Right atrium auricular region (tissue), 2 donors: ENCODE measurements around the gene NBR1. TPM values are rescaled to one million over a fixed set of nuclear protein-coding genes. Genes with fewer than 3 reads are reported as not detected.
A peak's percentile ranks its signal among the peaks of the same experiment; 100 is the strongest.
"Not testable (repeated sequence)": the region's sequence is repeated elsewhere in the genome, so short reads cannot be mapped to it uniquely, and the experiment has no call there.

Experiments
- DNase-seq: peaks from one replicate; pipeline ENCODE4 v3.0.0-alpha.2; 2019; ENCODE audit warnings: low spot score
- H3K27ac ChIP-seq, 2 donors: fragments of 200-600 bp; sonication (generic); 1 replicate in 1 of 2; 2 replicates in 1 of 2; pipeline ENCODE4 v1.5.1; 2016 to 2019
- H3K27me3 ChIP-seq, 2 donors: fragments of 200-600 bp; sonication (generic); one replicate each; pipeline versions ENCODE4 v1.5.1 to v1.6.0; 2017 to 2019
- H3K36me3 ChIP-seq: fragments of 200-600 bp; sonication (generic); one replicate; pipeline ENCODE4 v1.5.1; 2016
- H3K4me1 ChIP-seq, 2 donors: fragments of 200-600 bp; sonication (generic); one replicate each; pipeline versions ENCODE4 v1.5.1 to v1.6.0; 2017 to 2019
- H3K4me3 ChIP-seq, 2 donors: fragments of 200-600 bp; sonication (generic); 1 replicate in 1 of 2; 2 replicates in 1 of 2; pipeline ENCODE4 v1.5.1; 2017 to 2019; ENCODE audit warnings: mild to moderate bottlenecking in 1 of 2, moderate library complexity in 1 of 2
- H3K9me3 ChIP-seq, 2 donors: fragments of 200-600 bp; sonication (generic); one replicate each; pipeline ENCODE4 v1.5.1; 2019
- total RNA-seq, 2 donors: library from RNA; depleted of rRNA; stranded (reverse); fragments of >200 nt; gene quantifications; one replicate each; pipeline ENCODE4 v1.1.0, GENCODE V29; 2016
- TF ChIP-seq, protein P1 (sequence below), 2 donors: fragments of 200-600 bp; sonication (generic); IDR thresholded peaks; one replicate each; pipeline ENCODE4 v1.5.1; 2019; ENCODE audit warnings: antibody characterized with exemption in 2 of 2

The NBR1 gene
- total RNA-seq, 2 donors from 2014 or later: 94.0 to 101 TPM

GRCh38 chr17:43175213-43176118 lies 4.5 kb downstream of the NBR1 start:
- DNase-seq: no peak
- H3K4me1 ChIP-seq: peaks cover 0 to 54% of the 10 kb centered on the region in 2 donors
- TF ChIP-seq, protein P1, sequence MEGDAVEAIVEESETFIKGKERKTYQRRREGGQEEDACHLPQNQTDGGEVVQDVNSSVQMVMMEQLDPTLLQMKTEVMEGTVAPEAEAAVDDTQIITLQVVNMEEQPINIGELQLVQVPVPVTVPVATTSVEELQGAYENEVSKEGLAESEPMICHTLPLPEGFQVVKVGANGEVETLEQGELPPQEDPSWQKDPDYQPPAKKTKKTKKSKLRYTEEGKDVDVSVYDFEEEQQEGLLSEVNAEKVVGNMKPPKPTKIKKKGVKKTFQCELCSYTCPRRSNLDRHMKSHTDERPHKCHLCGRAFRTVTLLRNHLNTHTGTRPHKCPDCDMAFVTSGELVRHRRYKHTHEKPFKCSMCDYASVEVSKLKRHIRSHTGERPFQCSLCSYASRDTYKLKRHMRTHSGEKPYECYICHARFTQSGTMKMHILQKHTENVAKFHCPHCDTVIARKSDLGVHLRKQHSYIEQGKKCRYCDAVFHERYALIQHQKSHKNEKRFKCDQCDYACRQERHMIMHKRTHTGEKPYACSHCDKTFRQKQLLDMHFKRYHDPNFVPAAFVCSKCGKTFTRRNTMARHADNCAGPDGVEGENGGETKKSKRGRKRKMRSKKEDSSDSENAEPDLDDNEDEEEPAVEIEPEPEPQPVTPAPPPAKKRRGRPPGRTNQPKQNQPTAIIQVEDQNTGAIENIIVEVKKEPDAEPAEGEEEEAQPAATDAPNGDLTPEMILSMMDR (IDR thresholded peaks at IDR 0.05): no peak
- H3K27ac ChIP-seq: peak overlapping the region; percentile 8 to 44
- no peak overlapping the region for H3K4me3 ChIP-seq
- no peaks in the 10 kb centered on the region for H3K27me3 ChIP-seq
- peaks cover 37% of the 10 kb centered on the region for H3K36me3 ChIP-seq
- H3K9me3 ChIP-seq: no peaks in the 10 kb centered on the region

DNA sequence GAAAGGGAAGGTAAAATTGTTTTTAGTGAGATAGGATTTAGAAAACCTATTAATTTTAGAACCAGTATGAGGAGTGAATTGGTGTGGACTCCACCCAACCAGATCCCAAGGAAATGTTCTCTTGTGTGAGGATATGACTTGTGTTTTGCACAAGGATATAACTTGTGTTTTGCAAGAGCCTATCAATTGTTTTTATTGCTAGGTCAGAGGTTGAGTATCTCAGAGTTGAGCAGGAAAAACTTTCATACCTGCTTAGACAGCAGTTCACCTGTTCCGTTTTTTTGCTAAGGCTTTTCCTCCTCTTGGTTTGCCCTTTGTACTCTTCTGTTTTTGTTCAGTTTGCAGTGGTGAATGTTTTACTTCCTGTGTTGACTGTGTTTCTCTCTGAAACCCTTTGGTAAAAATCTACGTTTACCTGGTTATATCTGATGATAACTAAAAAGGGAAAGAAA lies 5.1 kb downstream of the NBR1 start:
- DNase-seq: no peak
- H3K4me1 ChIP-seq: peaks cover 0 to 54% of the 10 kb centered on the region in 2 donors

DNA sequence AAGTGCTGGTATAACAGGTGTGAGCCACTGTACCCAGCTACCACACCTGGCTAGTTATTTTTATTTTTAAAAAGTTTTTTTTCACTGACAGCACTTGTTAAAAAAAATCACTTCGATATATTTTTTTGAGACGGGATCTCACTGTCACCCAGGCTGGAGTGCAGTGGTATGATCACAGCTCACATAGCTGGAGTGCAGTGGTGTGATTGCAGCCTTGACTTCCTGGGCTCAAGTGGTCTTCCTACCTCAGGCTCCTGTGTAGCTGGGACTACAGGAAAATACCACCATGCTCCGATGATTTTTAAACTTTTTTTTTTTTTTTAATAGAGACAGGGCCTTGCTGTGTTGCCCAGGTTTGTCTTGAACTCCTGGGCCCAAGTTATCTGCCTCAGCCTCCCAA lies 12.9 kb downstream of the NBR1 start:
- TF ChIP-seq, protein P1 (IDR thresholded peaks at IDR 0.05): no peak
- Histone ChIP-seq H3K27me3 (no peaks in the 10 kb centered on the region), H3K36me3 (peaks cover 86% of the 10 kb centered on the region), H3K4me3 (no peak overlapping the region), H3K9me3 (no peaks in the 10 kb centered on the region), H3K4me1 (no peaks in the 10 kb centered on the region), H3K27ac (no peak overlapping the region)
- DNase-seq: no peak

More for the DNA sequence above, 5.1 kb downstream of the NBR1 start:
- Histone ChIP-seq H3K9me3 (no peaks in the 10 kb centered on the region), H3K36me3 (peaks cover 43% of the 10 kb centered on the region), H3K27ac (peak overlapping the region; percentile 8 to 44), H3K4me3 (no peak overlapping the region), H3K27me3 (no peaks in the 10 kb centered on the region)
- TF ChIP-seq, protein P1 (IDR thresholded peaks at IDR 0.05): no peak

- not testable (repeated sequence) for H3K27ac ChIP-seq, H3K4me1 ChIP-seq, H3K27me3 ChIP-seq, H3K9me3 ChIP-seq, DNase-seq, H3K4me3 ChIP-seq
- H3K36me3 ChIP-seq: peaks cover 87% of the 10 kb centered on the region
Measured at GRCh38 chr17:43186656-43187055, 15.6 kb downstream of the NBR1 start.

DNA sequence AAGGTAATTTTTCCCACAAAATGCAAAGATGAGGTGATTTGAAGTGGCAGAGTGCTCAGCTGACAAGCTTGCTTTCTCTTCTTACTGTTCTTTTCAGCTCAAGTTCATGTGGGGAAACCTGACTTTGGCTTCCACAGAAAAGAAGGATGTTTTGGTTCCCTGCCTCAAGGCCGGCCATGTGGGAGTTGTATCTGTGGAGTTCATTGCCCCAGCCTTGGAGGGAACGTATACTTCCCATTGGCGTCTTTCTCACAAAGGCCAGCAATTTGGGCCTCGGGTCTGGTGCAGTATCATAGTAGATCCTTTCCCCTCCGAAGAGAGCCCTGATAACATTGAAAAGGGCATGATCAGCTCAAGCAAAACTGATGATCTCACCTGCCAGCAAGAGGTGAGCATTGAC lies 22.2 kb downstream of the NBR1 start:
- Histone ChIP-seq H3K4me3 (no peak overlapping the region), H3K36me3 (peaks cover 100% of the 10 kb centered on the region)
- no peak for DNase-seq

DNA sequence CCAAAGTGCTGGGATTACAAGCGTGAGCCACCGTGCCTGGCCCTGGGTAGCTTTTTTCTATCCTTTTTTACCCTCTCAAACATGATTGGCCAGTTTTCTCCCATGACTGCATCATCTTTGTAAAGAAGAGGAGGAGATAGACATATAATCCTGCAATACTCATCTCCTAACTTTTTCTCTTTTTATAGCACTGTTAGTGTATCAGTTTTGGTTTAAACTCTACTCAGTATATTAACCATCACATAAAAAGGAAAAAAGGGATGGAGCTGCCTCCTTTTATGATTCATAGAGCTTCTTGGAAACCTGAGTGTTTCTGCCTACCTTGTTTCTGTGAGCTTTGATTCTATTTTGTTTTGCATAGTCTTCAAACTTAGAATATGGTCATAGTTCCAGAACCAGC lies 28.6 kb downstream of the NBR1 start:
- Histone ChIP-seq H3K9me3 (no peaks in the 10 kb centered on the region), H3K4me1 (no peaks in the 10 kb centered on the region), H3K27me3 (no peaks in the 10 kb centered on the region), H3K36me3 (peaks cover 99% of the 10 kb centered on the region), H3K4me3 (no peak overlapping the region), H3K27ac (no peak overlapping the region)
- DNase-seq: no peak
- TF ChIP-seq, protein P1 (IDR thresholded peaks at IDR 0.05): no peak

More for the DNA sequence above, 22.2 kb downstream of the NBR1 start:
- TF ChIP-seq, protein P1 (IDR thresholded peaks at IDR 0.05): no peak
- H3K27me3 ChIP-seq: no peaks in the 10 kb centered on the region
- H3K4me1 ChIP-seq: no peaks in the 10 kb centered on the region
- H3K27ac ChIP-seq: no peak overlapping the region
- H3K9me3 ChIP-seq: no peaks in the 10 kb centered on the region
